Thyroid gland (tissue), 4 donors: ENCODE results near the gene RAB31. TPM values are rescaled to one million over a fixed set of nuclear protein-coding genes. Genes with fewer than 3 reads are reported as not detected.

Experiments used
- DNase-seq, 2 donors: peaks; one replicate each; pipeline ENCODE4 v3.0.0-alpha.2; 2019
- H3K27ac ChIP-seq, 3 donors: fragments of 200-600 bp; sonication (generic); 1 replicate in 2 of 3; 2 replicates in 1 of 3; pipeline ENCODE4 v1.5.1; 2016 to 2019; ENCODE audit warnings: mild to moderate bottlenecking in 1 of 3, moderate library complexity in 1 of 3
- H3K27me3 ChIP-seq: fragments of 200-600 bp; sonication (generic); one replicate; pipeline ENCODE4 v1.5.1; 2019
- H3K36me3 ChIP-seq, 2 donors: fragments of 200-600 bp; sonication (generic); one replicate each; pipeline ENCODE4 v1.5.1; 2016 to 2019
- H3K4me1 ChIP-seq, 2 donors: fragments of 200-600 bp; sonication (generic); one replicate each; pipeline ENCODE4 v1.5.1; 2017 to 2019
- H3K4me3 ChIP-seq, 3 donors: fragments of 200-600 bp; sonication (generic); replicated peaks in 1 of 3; 1 replicate in 2 of 3; 2 replicates in 1 of 3; pipeline ENCODE4 v1.5.1; 2016; ENCODE audit warnings: mild to moderate bottlenecking in 1 of 3
- H3K9me3 ChIP-seq: fragments of 200-600 bp; sonication (generic); one replicate; pipeline ENCODE4 v1.5.1; 2017
- POLR2A ChIP-seq, 2 donors: fragments of 450-650 bp; IDR thresholded peaks; one replicate each; pipeline ENCODE4 v1.6.1; 2017; ENCODE audit warnings: antibody characterized with exemption in 2 of 2, mild to moderate bottlenecking in 2 of 2, moderate library complexity in 1 of 2
- WGBS, 2 donors: methylation state at CpG; one replicate each; pipeline ENCODE4 v1.1.5; 2017; 5-methylcytosine and 5-hydroxymethylcytosine counted together
- intact Hi-C: fragments of 100-400 bp; cut with DNase I; formaldehyde crosslinking; loops from one replicate; pipeline ENCODE4 v1.15.1; 2023
- total RNA-seq, 4 donors: library from RNA; depleted of rRNA; stranded (reverse); fragments of >200 nt; gene quantifications; one replicate each; pipeline ENCODE4 v1.2.3, GENCODE V29; 2016
- TF ChIP-seq, protein P1 (sequence below), 6 experiments: fragments of 200-600 bp in 3 of 6; fragments of 450-650 bp in 3 of 6; sonication (generic) in 3 of 6; IDR thresholded peaks; one replicate each; pipeline ENCODE4 v1.5.1; 2016 to 2019; ENCODE audit warnings: antibody characterized with exemption in 6 of 6, mild to moderate bottlenecking in 2 of 6, inconsistent platforms in 1 of 6, moderate library complexity in 1 of 6

RAB31 gene
- total RNA-seq, 4 donors from 2014 or later: 33.9 to 72.7 (median 40.8) TPM

DNA sequence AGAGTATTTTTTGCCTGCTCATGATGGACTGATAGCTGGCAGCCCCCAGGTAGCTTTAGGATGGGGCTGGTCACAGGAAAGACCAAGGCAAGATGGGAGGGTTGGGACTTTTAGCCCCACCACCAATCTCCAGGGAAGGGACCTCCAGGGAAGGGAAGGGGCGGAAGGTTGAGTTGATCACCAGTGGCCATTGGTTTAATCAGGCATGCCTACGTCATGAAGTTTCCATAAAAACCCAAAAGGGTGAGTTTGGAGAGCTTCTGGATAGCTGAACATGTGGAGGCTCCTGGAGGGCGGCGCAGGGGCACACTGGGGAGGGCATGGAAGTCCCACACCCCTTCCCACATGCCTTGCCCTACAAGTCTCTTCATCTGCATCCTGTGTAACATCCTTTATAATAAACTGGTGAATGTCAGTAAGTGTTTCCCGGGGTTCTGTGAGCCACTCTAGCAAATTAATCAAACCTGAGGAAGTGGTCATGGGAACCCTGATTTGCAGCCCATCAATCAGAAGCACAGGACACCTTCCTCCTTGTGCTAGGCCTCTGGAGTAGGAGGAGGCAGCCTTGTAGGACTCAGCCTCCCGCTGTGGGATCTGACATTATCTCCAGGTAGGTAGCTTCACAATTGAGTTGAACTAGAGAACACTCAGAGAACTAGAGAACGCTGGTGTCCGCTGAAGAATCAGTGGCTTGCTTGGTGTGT lies 30.3 kb downstream of the RAB31 start:
- H3K9me3 ChIP-seq: no peaks in the 10 kb centered on the region
- H3K36me3 ChIP-seq: no peaks in the 10 kb centered on the region
- WGBS, 2 donors: 88 to 90% methylated on average over 8 of the region's 8 CpGs
- intact Hi-C loops: loop anchor here (10.0 kb wide), 1 partner anchor 124 kb away; the partner anchor contains the start of gene PPP4R1
- no peak for DNase-seq
- TF ChIP-seq POLR2A (IDR thresholded peaks at IDR 0.05): no peak
- TF ChIP-seq, protein P1, sequence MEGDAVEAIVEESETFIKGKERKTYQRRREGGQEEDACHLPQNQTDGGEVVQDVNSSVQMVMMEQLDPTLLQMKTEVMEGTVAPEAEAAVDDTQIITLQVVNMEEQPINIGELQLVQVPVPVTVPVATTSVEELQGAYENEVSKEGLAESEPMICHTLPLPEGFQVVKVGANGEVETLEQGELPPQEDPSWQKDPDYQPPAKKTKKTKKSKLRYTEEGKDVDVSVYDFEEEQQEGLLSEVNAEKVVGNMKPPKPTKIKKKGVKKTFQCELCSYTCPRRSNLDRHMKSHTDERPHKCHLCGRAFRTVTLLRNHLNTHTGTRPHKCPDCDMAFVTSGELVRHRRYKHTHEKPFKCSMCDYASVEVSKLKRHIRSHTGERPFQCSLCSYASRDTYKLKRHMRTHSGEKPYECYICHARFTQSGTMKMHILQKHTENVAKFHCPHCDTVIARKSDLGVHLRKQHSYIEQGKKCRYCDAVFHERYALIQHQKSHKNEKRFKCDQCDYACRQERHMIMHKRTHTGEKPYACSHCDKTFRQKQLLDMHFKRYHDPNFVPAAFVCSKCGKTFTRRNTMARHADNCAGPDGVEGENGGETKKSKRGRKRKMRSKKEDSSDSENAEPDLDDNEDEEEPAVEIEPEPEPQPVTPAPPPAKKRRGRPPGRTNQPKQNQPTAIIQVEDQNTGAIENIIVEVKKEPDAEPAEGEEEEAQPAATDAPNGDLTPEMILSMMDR (IDR thresholded peaks at IDR 0.05): no peak
- no peak overlapping the region for H3K27ac ChIP-seq
- peaks cover 8 to 20% of the 10 kb centered on the region in 2 donors for H3K4me1 ChIP-seq
- no peaks in the 10 kb centered on the region for H3K27me3 ChIP-seq
- no peak overlapping the region for H3K4me3 ChIP-seq

DNA sequence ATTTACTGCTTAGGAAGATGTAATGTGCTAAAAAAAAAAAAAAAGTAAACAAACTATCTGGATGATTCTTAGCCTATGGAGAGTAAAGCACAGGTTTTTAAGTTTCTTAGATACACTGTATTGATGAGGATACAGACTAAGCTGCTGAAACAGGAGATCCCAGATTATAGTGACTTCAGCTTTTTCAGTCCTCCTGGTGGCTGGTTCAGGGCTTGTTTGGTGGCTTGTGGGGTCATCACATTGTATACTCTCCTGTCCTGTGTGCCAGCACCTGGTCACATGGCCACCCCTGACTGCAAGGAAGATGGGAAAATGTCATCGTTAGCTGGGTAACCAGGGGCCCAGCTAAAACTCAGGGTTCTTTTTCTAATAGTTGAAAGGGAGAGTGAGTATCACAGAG lies 31.4 kb downstream of the RAB31 start:
- no peak for TF ChIP-seq POLR2A (IDR thresholded peaks at IDR 0.05)
- TF ChIP-seq, protein P1 (IDR thresholded peaks at IDR 0.05): no peak
- Histone ChIP-seq H3K4me3 (no peak overlapping the region), H3K27me3 (no peaks in the 10 kb centered on the region), H3K9me3 (no peaks in the 10 kb centered on the region), H3K36me3 (no peaks in the 10 kb centered on the region), H3K27ac (no peak overlapping the region), H3K4me1 (peaks cover 8 to 27% of the 10 kb centered on the region in 2 donors)
- DNase-seq: no peak
- WGBS, 2 donors: 83 to 92% methylated on average over 1 of the region's 1 CpG
- intact Hi-C loops: loop anchor here (10.0 kb wide), 1 partner anchor 125 kb away; the partner anchor contains the start of gene PPP4R1

DNA sequence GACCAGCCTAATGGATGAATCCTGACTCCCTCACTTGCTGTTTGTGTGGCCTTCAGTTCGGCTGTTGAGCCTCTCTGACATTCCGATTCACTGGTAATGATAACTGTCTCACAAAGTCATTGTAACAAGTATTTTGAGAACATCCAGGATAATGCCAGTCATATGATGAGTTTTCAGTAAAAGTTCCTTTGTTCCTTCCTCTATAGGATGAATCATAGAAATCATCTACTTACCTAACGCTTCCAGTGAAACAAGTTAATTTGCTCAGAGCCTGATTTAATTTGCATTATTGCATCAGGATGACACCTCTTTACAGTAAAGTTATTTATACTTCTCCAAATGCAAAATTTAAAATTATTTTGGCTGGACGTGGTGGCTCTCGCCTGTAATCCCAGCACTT lies 32.0 kb downstream of the RAB31 start:
- H3K27me3 ChIP-seq: no peaks in the 10 kb centered on the region
- no peak for DNase-seq
- peaks cover 8 to 27% of the 10 kb centered on the region in 2 donors for H3K4me1 ChIP-seq
- no peak overlapping the region for H3K27ac ChIP-seq
- intact Hi-C loops: no loop called here
- no peak for TF ChIP-seq POLR2A (IDR thresholded peaks at IDR 0.05)
- TF ChIP-seq, protein P1 (IDR thresholded peaks at IDR 0.05): no peak
- no peaks in the 10 kb centered on the region for H3K36me3 ChIP-seq
- no peak overlapping the region for H3K4me3 ChIP-seq
- H3K9me3 ChIP-seq: no peaks in the 10 kb centered on the region
- WGBS, 2 donors: 94 to 95% methylated on average over 5 of the region's 5 CpGs

DNA sequence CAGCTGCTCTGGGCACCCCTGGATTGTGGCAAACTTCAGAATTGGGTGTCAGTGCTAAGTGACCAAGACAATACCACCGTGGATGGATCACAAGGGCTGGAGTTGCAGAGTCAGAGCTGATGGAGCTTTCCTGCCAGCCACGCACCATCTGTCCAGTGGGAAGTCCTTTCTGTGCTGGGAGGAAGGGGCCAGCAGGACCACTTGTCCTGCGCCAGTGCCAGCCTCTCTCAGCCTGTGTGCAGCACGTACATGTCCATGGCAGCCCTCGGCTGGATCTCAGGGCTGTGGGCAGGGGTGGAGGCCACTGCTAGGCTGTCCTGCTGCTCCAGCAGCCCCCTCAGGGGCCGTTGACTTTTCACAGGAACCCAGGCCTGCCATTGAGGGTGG lies 33.3 kb downstream of the RAB31 start:
- H3K4me3 ChIP-seq: no peak overlapping the region
- no peaks in the 10 kb centered on the region for H3K27me3 ChIP-seq
- peak overlapping the region in 1 of 3 donors; percentile 61 for H3K27ac ChIP-seq
- peaks cover 8 to 27% of the 10 kb centered on the region in 2 donors for H3K4me1 ChIP-seq
- WGBS, 2 donors: 71 to 78% methylated on average over 3 to 6 of the region's 6 CpGs
- DNase-seq: no peak
- H3K36me3 ChIP-seq: no peaks in the 10 kb centered on the region
- H3K9me3 ChIP-seq: no peaks in the 10 kb centered on the region
- no peak for TF ChIP-seq POLR2A (IDR thresholded peaks at IDR 0.05)
- TF ChIP-seq, protein P1 (IDR thresholded peaks at IDR 0.05): no peak
- intact Hi-C loops: no loop called here

DNA sequence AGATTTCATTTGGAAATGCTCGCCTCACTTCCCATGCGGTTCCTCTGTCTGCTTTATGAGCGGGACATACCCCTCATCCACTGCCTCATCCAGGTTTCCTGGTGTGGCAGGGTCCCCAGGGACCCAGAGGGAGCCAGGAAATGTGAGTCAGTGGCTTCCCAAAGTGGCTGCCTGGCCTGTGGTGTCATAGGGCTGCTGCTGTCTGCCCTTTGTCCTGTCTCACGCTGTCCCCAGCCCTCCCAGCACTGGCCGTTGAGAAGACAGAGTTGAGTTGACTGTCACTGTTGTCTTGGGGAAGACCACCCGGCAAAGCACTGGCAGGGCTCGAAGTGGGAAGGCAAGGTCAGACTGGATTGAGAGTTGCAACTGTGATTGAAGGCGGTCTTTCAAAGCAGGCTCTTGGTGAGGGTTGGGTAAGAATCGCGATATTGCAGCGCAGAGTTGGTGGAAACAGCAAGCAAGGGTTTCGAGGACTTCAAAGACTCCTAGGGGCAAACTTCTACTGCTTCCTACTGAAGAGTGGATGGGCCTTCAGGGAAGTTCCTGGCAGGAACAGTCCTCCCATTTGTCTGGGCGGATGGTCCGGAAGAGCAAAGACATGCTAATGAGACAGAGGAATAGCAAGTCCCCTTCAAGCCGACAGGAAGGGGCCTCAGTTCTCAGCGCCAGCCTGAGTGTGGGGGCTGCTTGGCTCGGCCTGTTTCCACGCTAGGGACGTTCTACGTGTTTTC lies 33.9 kb downstream of the RAB31 start:
- no peak for DNase-seq
- Histone ChIP-seq H3K4me3 (no peak overlapping the region), H3K27me3 (no peaks in the 10 kb centered on the region), H3K36me3 (no peaks in the 10 kb centered on the region), H3K27ac (peak overlapping the region; percentile 22 to 61 (median 61)), H3K9me3 (no peaks in the 10 kb centered on the region), H3K4me1 (peaks cover 8 to 27% of the 10 kb centered on the region in 2 donors)
- TF ChIP-seq, protein P1 (IDR thresholded peaks at IDR 0.05): no peak
- no peak for TF ChIP-seq POLR2A (IDR thresholded peaks at IDR 0.05)
- WGBS, 2 donors: 62 to 65% methylated on average over 20 of the region's 20 CpGs
- intact Hi-C loops: no loop called here
